IMR-90 (cell line): ENCODE measurements around the gene MBOAT2.

Experiments
- CEBPB ChIP-seq: IDR thresholded peaks from 2 replicates; pipeline ENCODE4 v1.6.1; 2012; ENCODE audit warnings: low read depth, low read length, improper control_type of control experiment
- TF ChIP-seq, protein P1 (sequence below): conservative IDR thresholded peaks from 2 replicates; pipeline ENCODE4 v1.5.1; 2012; ENCODE audit warnings: mild to moderate bottlenecking, low read depth, low read length, improper control_type of control experiment
- TF ChIP-seq, protein P2 (sequence below): fragments of 150-350 bp; IDR thresholded peaks from 2 replicates; pipeline ENCODE4 v1.6.1; 2016; ENCODE audit warnings: low read depth, mild to moderate bottlenecking, low read length, moderate library complexity, borderline replicate concordance

- TF ChIP-seq, protein P1, sequence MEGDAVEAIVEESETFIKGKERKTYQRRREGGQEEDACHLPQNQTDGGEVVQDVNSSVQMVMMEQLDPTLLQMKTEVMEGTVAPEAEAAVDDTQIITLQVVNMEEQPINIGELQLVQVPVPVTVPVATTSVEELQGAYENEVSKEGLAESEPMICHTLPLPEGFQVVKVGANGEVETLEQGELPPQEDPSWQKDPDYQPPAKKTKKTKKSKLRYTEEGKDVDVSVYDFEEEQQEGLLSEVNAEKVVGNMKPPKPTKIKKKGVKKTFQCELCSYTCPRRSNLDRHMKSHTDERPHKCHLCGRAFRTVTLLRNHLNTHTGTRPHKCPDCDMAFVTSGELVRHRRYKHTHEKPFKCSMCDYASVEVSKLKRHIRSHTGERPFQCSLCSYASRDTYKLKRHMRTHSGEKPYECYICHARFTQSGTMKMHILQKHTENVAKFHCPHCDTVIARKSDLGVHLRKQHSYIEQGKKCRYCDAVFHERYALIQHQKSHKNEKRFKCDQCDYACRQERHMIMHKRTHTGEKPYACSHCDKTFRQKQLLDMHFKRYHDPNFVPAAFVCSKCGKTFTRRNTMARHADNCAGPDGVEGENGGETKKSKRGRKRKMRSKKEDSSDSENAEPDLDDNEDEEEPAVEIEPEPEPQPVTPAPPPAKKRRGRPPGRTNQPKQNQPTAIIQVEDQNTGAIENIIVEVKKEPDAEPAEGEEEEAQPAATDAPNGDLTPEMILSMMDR, result no peak
- TF ChIP-seq, protein P2, sequence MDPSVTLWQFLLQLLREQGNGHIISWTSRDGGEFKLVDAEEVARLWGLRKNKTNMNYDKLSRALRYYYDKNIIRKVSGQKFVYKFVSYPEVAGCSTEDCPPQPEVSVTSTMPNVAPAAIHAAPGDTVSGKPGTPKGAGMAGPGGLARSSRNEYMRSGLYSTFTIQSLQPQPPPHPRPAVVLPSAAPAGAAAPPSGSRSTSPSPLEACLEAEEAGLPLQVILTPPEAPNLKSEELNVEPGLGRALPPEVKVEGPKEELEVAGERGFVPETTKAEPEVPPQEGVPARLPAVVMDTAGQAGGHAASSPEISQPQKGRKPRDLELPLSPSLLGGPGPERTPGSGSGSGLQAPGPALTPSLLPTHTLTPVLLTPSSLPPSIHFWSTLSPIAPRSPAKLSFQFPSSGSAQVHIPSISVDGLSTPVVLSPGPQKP, result no peak
- no peak for TF ChIP-seq CEBPB
These were observed 150.1 kb downstream of the MBOAT2 start for GRCh38 chr2:8853426-8853825.
